Naive thymus-derived CD8-positive, alpha-beta T cell (primary cell): ENCODE results near the gene SRRM4. TPM values are rescaled to one million over a fixed set of nuclear protein-coding genes. Genes with fewer than 3 reads are reported as not detected.

Source experiments
- ATAC-seq, 2 donors: fragments of 150-1000 bp; cut with Tn5 transposase in 1 of 2; sonication (Bioruptor Pico), chemical (Tn5 transposase) in 1 of 2; 1 replicate in 1 of 2; 2 replicates in 1 of 2; pipeline ENCODE4 v1.10.0; 2021; ENCODE audit warnings: mild to moderate bottlenecking in 2 of 2, moderate library complexity in 2 of 2
- POLR2A ChIA-PET: fragments of 350-600 bp; sonication (Branson Sonifier 250); formaldehyde crosslinking; loops from one replicate; lab custom pipeline; 2021; ENCODE audit warnings: antibody characterized with exemption; lab: Charles Lee
- DNase-seq, 10 donors: peaks; one replicate each; pipeline versions ENCODE4 v3.0.0 to v3.0.0-alpha.2; 2020 to 2022
- H3K27ac Mint-ChIP-seq, 10 donors: one replicate each; pipeline ENCODE4 v1.8.0; 2020 to 2022; ENCODE audit warnings: mild to moderate bottlenecking in 10 of 10, mixed read lengths in 10 of 10, moderate library complexity in 4 of 10, inconsistent platforms in 1 of 10
- H3K27me3 Mint-ChIP-seq, 5 donors: one replicate each; pipeline ENCODE4 v1.8.0; 2021 to 2022; ENCODE audit warnings: mixed read lengths in 5 of 5
- H3K36me3 Mint-ChIP-seq, 3 donors: one replicate each; pipeline ENCODE4 v1.8.0; 2020 to 2022; ENCODE audit warnings: mixed read lengths in 3 of 3, mild to moderate bottlenecking in 2 of 3, inconsistent platforms in 1 of 3
- H3K4me1 Mint-ChIP-seq, 4 donors: one replicate each; pipeline ENCODE4 v1.8.0; 2021 to 2022; ENCODE audit warnings: mixed read lengths in 4 of 4
- H3K4me3 Mint-ChIP-seq, 10 donors: one replicate each; pipeline ENCODE4 v1.8.0; 2020 to 2022; ENCODE audit warnings: mild to moderate bottlenecking in 10 of 10, mixed read lengths in 10 of 10, moderate library complexity in 6 of 10, inconsistent platforms in 1 of 10
- H3K9me3 Mint-ChIP-seq, 9 donors: one replicate each; pipeline ENCODE4 v1.8.0; 2020 to 2022; ENCODE audit warnings: mixed read lengths in 9 of 9, mild to moderate bottlenecking in 3 of 9, inconsistent platforms in 1 of 9, moderate library complexity in 1 of 9
- polyA plus RNA-seq, 3 donors: library from polyadenylated mRNA; unstranded; fragments of 300-500 nt; fragmentation: Illumina TruSeq; gene quantifications; one replicate each; pipeline ENCODE4 v1.2.3, GENCODE V29; 2021
- total RNA-seq, 8 experiments: library from RNA in 2 of 8; stranded (reverse) in 2 of 8; gene quantifications; one replicate each; pipeline ENCODE4 v1.2.3 and lab custom pipeline; 2021 to 2026

SRRM4 gene
- total and polyA plus RNA-seq, 5 experiments from 2014 or later = not detected

DNA sequence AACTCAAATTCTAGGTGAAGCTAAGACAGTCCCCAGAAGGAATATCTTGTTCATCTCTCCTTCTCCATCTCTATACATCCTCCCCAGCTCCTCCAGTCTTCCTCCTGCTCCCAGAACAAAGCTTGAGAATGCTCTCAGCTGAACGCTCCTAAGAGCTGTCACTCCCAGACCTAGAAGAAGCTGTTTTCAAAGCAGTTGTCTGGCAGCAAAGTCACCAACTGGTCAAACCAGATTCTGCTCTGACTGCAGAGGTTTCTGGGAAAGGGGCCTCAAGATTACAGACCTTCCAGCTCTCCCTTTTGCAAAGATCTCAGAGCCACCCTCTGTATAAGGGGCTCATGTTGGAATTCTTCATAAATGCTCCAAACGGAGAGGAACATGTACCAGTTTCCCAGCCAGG lies 187.8 kb downstream of the SRRM4 start:
- H3K36me3 Mint-ChIP-seq = no peaks in the 10 kb centered on the region
- H3K4me3 Mint-ChIP-seq = no peak overlapping the region
- H3K27me3 Mint-ChIP-seq = peaks cover 0 to 10% (median 2%) of the 10 kb centered on the region in 5 donors
- peaks cover 0 to 13% (median 0%) of the 10 kb centered on the region in 9 donors for H3K9me3 Mint-ChIP-seq
- no peak for DNase-seq
- H3K27ac Mint-ChIP-seq = no peak overlapping the region
- POLR2A ChIA-PET = no interaction called here
- no peak for ATAC-seq
- peaks cover 0 to 1% (median 0%) of the 10 kb centered on the region in 4 donors for H3K4me1 Mint-ChIP-seq

DNA sequence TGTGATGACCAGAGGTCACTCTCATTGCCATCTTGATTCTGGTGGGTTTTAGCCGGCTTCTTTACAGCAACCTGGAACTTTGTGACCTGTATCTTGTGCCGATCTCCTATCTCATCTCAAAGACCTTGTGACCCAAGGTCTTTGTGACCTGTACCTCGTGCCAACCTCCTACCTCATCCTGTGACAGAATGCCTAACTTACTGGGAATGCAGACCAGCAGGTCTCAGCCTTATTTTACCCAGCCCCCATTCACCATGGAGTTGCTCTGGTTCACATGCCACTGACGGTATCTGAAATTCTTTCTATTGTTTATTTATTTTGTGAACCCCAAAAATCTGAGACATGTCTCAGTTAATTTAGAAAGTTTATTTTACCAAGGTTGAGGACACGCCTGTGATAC lies 189.9 kb downstream of the SRRM4 start:
- ATAC-seq = no peak
- no peak overlapping the region for H3K27ac Mint-ChIP-seq
- POLR2A ChIA-PET = no interaction called here

DNA sequence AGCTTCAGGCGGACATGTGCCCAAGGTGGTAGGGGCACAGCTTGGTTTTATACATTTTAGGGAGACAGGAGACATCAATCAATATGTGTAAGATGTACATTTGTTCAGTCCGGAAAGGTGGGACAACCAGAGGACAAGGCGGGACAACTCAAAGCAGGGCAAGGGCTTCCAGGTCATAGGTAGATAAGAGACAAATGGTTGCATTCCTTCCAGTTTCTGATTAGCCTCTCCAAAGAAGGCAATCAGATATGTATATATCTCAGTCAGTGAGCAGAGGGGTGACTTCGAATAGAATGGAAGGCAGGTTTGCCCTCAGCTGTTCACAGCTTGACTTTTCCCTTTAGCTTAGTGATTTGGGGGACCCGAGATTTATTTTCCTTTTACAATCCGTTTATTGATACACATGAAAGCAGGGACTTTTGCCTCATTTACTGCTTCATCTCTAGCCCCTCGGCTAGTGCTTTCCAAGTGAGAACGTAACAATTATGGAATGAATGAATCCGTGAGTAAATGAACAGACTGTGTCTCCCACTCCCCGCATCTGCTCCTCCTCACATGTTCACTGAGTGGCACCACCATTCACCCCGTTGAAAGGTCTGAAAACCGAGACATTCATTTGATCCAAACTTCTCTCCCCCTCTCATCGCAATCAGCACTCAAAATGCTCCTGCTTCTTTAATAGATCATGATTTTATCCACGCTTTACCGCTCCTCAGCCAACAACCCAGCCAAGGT lies 190.5 kb downstream of the SRRM4 start:
- no peak overlapping the region for H3K4me3 Mint-ChIP-seq
- H3K36me3 Mint-ChIP-seq = no peaks in the 10 kb centered on the region
- no peak for DNase-seq
- peaks cover under 1 to 20% (median 15%) of the 10 kb centered on the region in 5 donors for H3K27me3 Mint-ChIP-seq
- peaks cover 0 to 1% (median 0%) of the 10 kb centered on the region in 4 donors for H3K4me1 Mint-ChIP-seq
- POLR2A ChIA-PET = no interaction called here
- peaks cover 0 to 13% (median 3%) of the 10 kb centered on the region in 9 donors for H3K9me3 Mint-ChIP-seq
- no peak for ATAC-seq
- no peak overlapping the region for H3K27ac Mint-ChIP-seq

More for the DNA sequence above, 189.9 kb downstream of the SRRM4 start:
- no peaks in the 10 kb centered on the region for H3K36me3 Mint-ChIP-seq
- peaks cover 0 to 13% (median 1%) of the 10 kb centered on the region in 9 donors for H3K9me3 Mint-ChIP-seq
- H3K27me3 Mint-ChIP-seq = peaks cover 0 to 14% (median 10%) of the 10 kb centered on the region in 5 donors
- H3K4me1 Mint-ChIP-seq = peaks cover 0 to 1% (median 0%) of the 10 kb centered on the region in 4 donors
- no peak overlapping the region for H3K4me3 Mint-ChIP-seq
- no peak for DNase-seq

DNA sequence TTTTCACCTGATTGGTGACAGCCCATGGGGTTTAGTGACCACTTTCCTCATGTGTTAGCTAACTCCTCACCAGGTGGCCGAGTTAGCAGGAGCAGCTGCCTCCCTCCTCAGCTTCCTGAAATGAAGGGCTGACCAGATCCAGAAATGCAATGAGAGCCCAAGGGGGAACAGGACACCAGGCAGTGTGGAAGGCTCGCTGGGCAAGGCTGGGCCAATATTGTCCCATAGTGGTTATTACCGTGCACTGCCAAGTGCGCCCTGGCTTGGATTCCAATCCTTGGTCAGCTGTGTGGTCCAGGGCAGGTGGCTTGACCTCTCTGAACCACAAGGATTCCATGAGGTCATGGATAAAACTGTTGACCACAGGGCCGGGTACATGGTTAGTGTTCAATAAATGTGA lies 193.7 kb downstream of the SRRM4 start:
- peaks cover 0 to 1% (median 0%) of the 10 kb centered on the region in 4 donors for H3K4me1 Mint-ChIP-seq
- POLR2A ChIA-PET = no interaction called here
- DNase-seq = no peak
- H3K27me3 Mint-ChIP-seq = peaks cover 8 to 44% (median 21%) of the 10 kb centered on the region in 5 donors
- no peak for ATAC-seq
- no peak overlapping the region for H3K27ac Mint-ChIP-seq
- peaks cover 0 to 3% (median 0%) of the 10 kb centered on the region in 3 donors for H3K36me3 Mint-ChIP-seq
- H3K9me3 Mint-ChIP-seq = peaks cover 0 to 9% (median 3%) of the 10 kb centered on the region in 9 donors
- H3K4me3 Mint-ChIP-seq = no peak overlapping the region

DNA sequence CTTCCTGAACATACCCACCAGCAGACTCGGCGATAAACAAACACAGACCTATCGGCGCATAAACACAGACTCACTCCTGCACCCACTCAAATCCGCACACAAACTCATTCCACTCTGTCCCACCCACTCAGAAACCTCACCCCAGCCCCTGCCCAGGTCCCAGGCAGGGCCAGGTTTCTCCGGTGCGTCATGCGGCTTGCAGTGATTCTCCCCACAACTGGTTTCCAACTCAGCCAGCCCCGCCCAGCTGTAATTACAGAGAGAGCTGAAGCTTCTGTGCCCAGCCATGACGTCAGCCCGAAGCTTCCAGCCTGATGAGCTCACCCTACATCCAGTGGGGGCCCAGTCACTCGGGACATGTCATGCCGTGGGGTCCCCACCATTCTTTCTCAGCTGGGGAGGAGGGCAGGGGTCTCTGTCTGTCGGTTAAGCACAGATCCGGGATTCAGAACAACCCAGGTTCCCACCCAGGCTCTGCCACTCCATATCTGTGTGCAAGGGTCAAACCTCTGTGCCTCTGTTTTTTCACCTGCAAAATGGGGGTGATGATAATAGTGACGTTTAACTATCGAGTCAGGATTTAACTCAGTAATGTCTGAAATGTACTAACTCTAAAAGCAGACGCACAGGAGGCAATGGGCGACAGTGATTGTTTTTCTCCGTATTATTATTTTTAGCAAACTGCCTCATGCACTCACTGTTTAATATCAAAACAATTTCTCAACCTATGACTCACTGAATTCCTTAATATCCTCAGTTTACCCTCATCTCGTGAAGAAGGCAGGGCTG lies 195.1 kb downstream of the SRRM4 start:
- no peak for DNase-seq
- POLR2A ChIA-PET = no interaction called here
- ATAC-seq = no peak
- H3K36me3 Mint-ChIP-seq = peaks cover 0 to 3% (median 0%) of the 10 kb centered on the region in 3 donors
- H3K27ac Mint-ChIP-seq = no peak overlapping the region
- H3K9me3 Mint-ChIP-seq = peaks cover 0 to 7% (median 0%) of the 10 kb centered on the region in 9 donors
- peaks cover 8 to 39% (median 24%) of the 10 kb centered on the region in 5 donors for H3K27me3 Mint-ChIP-seq
- H3K4me3 Mint-ChIP-seq = no peak overlapping the region
- no peaks in the 10 kb centered on the region for H3K4me1 Mint-ChIP-seq

DNA sequence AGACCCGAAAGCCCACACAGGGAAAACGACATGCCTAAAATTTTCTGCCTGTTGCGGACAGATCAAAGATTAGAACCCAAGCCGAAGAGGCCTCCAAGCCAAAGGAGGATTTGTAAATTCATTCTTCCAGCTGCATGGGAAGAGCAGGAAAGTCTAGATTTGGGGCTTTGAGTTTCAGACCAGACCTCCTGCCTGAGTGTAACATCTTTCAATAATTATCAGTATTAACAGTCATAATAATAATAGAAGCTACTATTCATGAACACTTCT lies 195.7 kb downstream of the SRRM4 start:
- no peaks in the 10 kb centered on the region for H3K4me1 Mint-ChIP-seq
- no peak overlapping the region for H3K27ac Mint-ChIP-seq
- ATAC-seq (no peak), DNase-seq (no peak)
- H3K4me3 Mint-ChIP-seq = no peak overlapping the region
- peaks cover 0 to 6% (median 0%) of the 10 kb centered on the region in 9 donors for H3K9me3 Mint-ChIP-seq
- POLR2A ChIA-PET = no interaction called here
- peaks cover 9 to 39% (median 24%) of the 10 kb centered on the region in 5 donors for H3K27me3 Mint-ChIP-seq
- peaks cover 0 to 3% (median 0%) of the 10 kb centered on the region in 3 donors for H3K36me3 Mint-ChIP-seq

DNA sequence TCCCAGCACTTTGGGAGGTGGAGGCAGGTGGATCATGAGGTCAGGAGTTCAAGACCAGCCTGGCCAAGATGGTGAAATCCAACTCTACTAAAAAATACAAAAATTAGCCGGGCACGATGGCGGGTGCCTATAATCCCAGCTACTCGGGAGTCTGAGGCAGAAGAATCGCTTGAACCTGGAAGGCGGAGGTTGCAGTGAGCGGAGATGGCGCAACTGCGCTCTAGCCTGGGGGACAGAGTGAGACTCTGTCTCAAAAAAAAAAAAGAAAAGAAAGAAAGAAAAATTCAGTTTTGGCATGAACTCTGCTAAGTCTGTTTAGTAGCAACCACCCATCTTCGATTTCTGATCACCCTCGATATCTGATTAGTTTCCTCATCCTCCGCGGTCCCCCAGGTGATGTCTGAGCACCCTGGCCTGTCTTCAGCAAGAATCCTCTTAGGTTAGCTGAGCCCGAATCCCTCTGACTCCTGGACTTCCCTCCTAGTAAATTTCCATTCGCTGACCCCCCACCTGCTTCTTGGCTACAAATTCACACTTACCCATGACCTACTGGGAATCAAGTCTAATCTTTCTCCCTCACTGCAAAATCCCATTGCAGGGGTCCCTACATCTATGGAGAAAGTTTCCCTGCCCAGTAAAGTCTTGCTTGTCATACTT lies 196.5 kb downstream of the SRRM4 start:
- no peak overlapping the region for H3K4me3 Mint-ChIP-seq
- DNase-seq (no peak), ATAC-seq (no peak)
- H3K36me3 Mint-ChIP-seq = peaks cover 0 to 3% (median 0%) of the 10 kb centered on the region in 3 donors
- no peaks in the 10 kb centered on the region for H3K4me1 Mint-ChIP-seq
- no peak overlapping the region for H3K27ac Mint-ChIP-seq
- H3K27me3 Mint-ChIP-seq = peaks cover 8 to 39% (median 24%) of the 10 kb centered on the region in 5 donors
- peaks cover 0 to 3% (median 0%) of the 10 kb centered on the region in 9 donors for H3K9me3 Mint-ChIP-seq
- POLR2A ChIA-PET = no interaction called here

DNA sequence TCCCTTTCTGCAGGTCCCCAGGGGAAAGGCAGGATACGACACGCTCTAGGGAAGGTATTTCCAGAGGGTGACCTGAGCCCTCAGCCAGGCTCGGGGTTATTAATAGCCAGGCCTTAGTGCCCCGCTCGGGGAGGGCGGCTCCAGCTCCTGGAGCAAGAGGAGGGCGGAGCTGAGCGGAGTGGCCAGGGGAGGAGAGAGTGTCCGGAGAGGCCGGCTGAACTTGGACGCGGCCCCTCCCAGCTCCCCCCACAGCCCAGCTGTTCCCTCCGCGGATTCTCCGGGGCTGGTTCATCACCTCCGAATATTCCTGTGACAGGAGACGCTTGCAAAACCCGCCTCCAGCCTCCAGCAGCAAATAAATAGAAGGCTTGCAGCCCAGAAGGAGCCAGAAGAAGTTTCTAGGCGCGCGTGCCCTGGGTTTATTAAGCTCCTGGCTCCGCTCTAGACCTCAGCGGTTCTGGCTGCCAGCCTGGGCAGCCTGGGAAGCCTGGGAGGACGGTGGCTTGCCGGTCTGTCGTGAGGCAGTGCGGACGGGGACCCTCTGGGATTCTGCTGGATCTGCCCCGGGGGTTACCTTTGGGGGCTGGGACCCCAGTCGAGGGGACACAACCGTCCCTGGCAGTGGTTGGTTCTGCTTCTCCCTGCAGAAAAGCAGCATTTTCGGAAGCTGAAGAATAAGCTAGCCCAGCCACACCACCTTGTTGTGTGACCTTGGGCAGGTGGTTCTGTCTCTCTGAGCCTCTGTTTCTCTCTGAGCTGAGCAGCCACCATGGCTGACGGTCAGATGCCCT lies 197.4 kb downstream of the SRRM4 start, which contains the start of gene HSPB8:
HSPB8 (plus strand) TSS at position 388 of the 791 bp plus-strand sequence; CDS start at position 770, 382 bp downstream.
- DNase-seq = no peak
- H3K27me3 Mint-ChIP-seq = peaks cover 8 to 39% (median 24%) of the 10 kb centered on the region in 5 donors

DNA sequence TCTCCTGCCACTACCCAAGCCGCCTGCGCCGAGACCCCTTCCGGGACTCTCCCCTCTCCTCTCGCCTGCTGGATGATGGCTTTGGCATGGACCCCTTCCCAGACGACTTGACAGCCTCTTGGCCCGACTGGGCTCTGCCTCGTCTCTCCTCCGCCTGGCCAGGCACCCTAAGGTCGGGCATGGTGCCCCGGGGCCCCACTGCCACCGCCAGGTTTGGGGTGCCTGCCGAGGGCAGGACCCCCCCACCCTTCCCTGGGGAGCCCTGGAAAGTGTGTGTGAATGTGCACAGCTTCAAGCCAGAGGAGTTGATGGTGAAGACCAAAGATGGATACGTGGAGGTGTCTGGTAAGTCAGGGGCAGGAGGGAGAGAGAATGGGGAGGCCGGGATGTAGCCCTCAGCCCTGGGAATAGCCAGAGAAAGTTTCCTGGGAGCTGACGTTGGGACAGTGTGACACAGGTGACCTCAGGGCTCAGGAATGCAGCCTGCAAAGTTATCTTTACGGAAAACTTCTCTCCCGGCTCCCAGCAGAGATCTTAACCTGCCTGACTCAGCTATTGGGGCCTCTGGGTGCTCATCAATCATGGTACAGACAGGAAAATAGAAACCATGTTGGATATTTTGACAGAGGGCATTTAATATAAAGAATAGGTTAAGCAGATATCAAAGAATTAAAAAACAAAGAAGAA lies 198.1 kb downstream of the SRRM4 start:
- Mint-ChIP-seq H3K4me3 (no peak overlapping the region), H3K4me1 (no peaks in the 10 kb centered on the region), H3K36me3 (peaks cover 0 to 3% (median 0%) of the 10 kb centered on the region in 3 donors), H3K9me3 (peaks cover 0 to 3% (median 0%) of the 10 kb centered on the region in 9 donors), H3K27me3 (peaks cover 8 to 39% (median 24%) of the 10 kb centered on the region in 5 donors), H3K27ac (no peak overlapping the region)
- DNase-seq = no peak
- POLR2A ChIA-PET = no interaction called here
- no peak for ATAC-seq

More for the DNA sequence above, 197.4 kb downstream of the SRRM4 start, which contains the start of gene HSPB8:
- Mint-ChIP-seq H3K4me1 (no peaks in the 10 kb centered on the region), H3K4me3 (no peak within 1 kb of the TSS), H3K27ac (no peak within 1 kb of the TSS), H3K36me3 (peaks cover 0 to 3% (median 0%) of the 10 kb centered on the region in 3 donors), H3K9me3 (peaks cover 0 to 3% (median 0%) of the 10 kb centered on the region in 9 donors)
- POLR2A ChIA-PET = no interaction called here
- ATAC-seq = no peak

DNA sequence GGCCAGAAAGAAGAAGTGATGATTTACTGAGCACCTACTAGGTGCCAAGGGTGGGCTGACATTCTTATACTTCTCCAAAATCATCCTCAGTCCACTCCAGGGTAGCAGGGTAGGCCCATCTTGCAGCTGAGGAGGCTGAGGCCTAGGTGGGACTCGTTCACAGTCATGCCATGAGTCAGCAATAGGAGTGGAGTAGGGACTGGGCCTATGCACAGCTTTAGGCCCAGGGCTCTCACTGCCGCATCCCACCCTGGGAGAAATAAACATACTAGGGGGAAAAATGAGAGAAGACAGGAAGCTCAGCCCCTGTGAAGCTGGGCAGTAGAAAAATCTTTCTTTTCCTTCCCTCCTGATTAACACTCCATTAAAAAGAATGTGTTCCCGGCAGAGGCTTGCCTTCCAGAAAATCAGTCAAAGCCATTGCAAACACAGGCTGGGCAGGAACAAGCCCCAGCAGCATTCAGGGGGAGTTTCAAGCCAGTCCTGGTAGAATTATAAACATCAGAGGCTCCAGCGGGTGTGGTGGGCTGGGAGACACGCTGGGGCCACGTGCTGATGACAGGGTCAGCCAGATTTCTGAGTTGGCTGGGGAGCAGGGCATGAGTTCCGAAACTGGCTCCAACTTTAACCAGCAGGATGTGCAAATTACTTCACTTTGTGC lies 199.2 kb downstream of the SRRM4 start:
- ATAC-seq (no peak), DNase-seq (no peak)
- peaks cover 8 to 39% (median 24%) of the 10 kb centered on the region in 5 donors for H3K27me3 Mint-ChIP-seq
- H3K27ac Mint-ChIP-seq = no peak overlapping the region
- peaks cover 0 to 3% (median 0%) of the 10 kb centered on the region in 3 donors for H3K36me3 Mint-ChIP-seq
- no peak overlapping the region for H3K4me3 Mint-ChIP-seq
- no peaks in the 10 kb centered on the region for H3K4me1 Mint-ChIP-seq
- H3K9me3 Mint-ChIP-seq = peaks cover 0 to 3% (median 0%) of the 10 kb centered on the region in 9 donors
- POLR2A ChIA-PET = no interaction called here

DNA sequence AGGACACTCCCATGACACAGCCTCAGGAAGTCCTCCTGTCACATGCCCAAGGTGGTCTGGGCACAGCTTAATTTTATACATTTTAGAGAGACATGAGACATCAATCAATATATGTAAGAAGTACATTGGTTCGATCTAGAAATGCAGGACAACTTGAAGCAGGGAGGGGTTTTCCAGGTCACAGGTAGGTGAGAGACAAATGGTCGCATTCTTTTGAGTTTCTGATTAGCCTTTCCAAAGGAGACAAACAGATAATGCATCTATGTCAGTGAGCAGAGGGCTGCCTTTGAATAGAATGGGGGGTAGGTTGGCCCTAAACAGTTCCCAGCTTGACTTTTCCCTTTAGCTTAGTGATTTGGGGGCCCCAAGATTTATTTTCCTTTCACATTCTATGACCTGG lies 199.9 kb downstream of the SRRM4 start:
- H3K4me1 Mint-ChIP-seq = no peaks in the 10 kb centered on the region
- peaks cover 8 to 36% (median 21%) of the 10 kb centered on the region in 5 donors for H3K27me3 Mint-ChIP-seq
- peaks cover 0 to 2% (median 0%) of the 10 kb centered on the region in 9 donors for H3K9me3 Mint-ChIP-seq
- POLR2A ChIA-PET = no interaction called here
- DNase-seq = no peak
- no peak for ATAC-seq
- H3K4me3 Mint-ChIP-seq = no peak overlapping the region
- H3K36me3 Mint-ChIP-seq = peaks cover 0 to 3% (median 0%) of the 10 kb centered on the region in 3 donors
- H3K27ac Mint-ChIP-seq = no peak overlapping the region
